GM08714 (cell line): ENCODE results near the gene R3HDM4.
A peak's percentile ranks its signal among the peaks of the same experiment; 100 is the strongest.

ENCODE experiments used
- H3K4me3 ChIP-seq: fragments of 200-500 bp; sonication (Bioruptor generic); 2 replicates; pipeline ENCODE4 v1.5.1; 2014; ENCODE audit warnings: mild to moderate bottlenecking, low read length, inconsistent platforms
- ZNF274 ChIP-seq: IDR thresholded peaks from 2 replicates; pipeline ENCODE4 v1.6.1; 2012; ENCODE audit warnings: mild to moderate bottlenecking, low read depth, low read length

R3HDM4 gene

DNA sequence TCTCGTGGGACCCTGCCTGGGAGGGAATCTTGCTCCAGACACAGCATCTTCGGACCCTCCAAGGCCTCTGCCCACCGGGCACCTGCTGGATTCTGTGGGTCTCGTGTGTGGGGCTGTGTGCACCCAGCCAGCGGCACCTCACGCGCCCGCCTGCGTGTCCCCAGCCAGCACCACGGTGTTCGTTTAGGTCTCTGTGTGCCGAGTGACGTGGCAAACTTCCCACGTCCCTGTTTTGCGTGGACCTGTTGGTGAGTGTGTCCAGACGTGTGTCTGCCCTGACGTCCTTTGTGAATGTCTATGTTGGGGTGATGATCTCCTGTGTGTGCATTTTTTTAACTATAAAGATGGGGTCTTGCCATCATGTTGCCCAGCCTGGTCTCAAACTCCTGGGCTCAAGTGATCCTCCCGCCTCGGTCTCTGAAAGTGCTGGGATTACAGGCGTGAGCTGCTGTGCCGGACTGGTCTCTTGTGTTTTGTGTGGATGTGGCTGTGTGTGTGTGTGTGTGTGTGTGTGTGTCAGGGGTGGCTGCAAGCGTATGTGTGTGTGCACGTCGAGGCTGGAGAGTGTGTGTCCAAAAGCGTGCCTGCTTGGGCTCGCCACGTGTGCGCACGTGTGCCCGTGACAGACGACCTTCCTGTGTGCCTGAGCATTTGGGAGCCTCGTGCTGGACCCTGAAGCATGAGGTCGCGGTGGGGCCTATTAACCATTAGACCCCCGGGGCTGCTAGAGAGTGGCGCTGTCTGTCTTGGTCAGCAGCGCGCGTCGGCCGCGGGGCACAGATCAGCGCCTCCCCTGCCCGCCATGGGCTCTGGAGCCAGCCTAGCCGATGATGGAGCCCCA lies 28.5 kb upstream of the R3HDM4 start:
- TF ChIP-seq ZNF274 = no peak
- no peak overlapping the region for H3K4me3 ChIP-seq

DNA sequence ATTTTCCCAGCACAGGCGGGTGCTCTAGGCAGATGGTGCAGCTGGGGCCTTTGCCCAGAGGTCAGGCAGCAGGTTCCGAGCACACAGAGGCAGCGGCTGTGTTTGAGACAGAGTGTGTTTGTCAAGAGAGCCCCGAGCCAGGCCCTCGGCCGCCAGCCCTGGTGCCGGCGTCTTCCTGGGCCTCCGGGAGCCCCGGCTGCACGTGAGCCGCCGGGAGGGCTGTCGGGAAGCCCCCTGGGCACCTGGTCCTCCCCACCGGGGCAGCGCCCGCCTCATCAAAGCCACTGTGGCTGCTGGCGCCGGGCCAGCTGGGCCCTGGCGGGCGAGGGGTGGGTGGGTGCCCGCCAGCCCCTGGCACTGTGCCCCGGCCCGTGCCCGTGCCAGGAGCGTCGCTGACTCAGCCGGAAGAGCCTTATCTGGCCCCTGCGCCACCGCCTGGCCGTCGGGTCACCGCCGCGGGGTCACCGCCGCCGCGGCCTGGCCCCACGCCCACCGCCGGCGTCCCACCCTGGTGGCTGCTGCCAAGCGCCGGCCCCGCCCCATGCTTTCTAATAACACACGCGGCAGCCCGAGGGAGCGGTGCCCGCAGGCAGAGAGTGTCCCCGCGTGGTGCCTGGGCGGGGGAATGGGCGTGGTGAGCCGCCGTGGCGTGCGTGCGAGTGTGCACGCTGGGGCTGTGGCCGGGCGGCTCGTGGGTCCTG lies 27.7 kb upstream of the R3HDM4 start:
- no peak for TF ChIP-seq ZNF274
- H3K4me3 ChIP-seq = peak overlapping the region; percentile 14; the same call in 1 of the 2 replicates

- no peak overlapping the region; the same call in 1 of the 2 replicates for H3K4me3 ChIP-seq
- TF ChIP-seq ZNF274 = no peak
Measured at GRCh38 chr19:939922-940321, 26.9 kb upstream of the R3HDM4 start.

GRCh38 chr19:939439-939838 lies 26.4 kb upstream of the R3HDM4 start:
- TF ChIP-seq ZNF274 = no peak
- no peak overlapping the region for H3K4me3 ChIP-seq

DNA sequence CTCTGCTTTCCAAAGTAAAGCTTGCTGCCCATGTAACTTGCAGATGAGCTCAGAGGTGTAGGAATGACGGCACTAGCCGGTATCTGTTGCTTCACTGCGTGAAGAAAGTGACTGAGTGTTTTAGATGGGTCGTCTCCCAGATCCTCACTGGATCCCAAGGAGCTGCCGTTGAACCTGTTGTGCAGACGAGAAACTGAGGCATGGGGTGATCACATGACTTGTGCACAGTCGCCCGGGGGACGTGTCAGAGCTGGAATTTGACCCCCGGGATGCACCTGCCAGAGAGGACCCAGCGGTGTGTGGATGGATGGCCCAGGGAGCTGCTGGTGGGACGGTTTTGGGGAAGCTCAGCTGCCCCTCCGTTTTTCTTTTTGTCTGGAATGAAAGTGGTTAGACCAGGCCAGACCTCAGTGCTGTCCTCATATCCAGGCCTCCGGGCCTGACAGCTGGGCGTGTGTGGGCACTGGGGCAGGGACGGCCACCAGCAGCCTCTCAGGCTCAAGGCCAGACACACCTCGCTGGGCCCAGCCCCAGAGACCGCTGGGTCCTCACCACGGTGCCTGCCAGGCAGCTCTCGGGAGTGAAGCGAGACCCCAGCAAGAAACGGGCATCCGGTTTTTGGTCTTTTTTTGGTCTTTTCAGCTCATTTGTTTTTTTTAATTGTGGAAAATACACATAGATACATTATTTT lies 25.4 kb upstream of the R3HDM4 start:
- H3K4me3 ChIP-seq = no peak overlapping the region
- TF ChIP-seq ZNF274 = no peak

DNA sequence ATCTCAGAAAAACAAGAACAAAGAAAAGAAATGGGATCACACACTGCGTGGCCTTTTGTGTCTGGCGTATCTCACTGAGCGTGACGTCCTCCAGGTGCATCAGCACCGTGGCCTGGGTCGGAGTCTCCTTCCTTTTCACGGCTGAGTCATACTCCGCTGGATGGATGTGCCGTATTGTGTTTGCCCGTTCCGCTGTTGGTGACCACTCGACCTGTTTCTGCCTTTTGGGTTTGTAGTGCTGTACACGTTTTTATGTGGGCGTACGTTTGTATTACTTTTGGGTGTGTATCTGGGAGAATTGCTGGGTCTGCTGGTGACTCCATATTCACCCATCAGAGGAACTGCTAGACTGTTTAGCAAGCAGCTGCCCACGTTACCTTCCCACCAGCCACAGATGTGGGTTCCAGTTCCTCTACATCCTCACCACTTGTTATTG lies 24.3 kb upstream of the R3HDM4 start:
- no peak for TF ChIP-seq ZNF274
- H3K4me3 ChIP-seq = no peak overlapping the region

- TF ChIP-seq ZNF274 = no peak
Measured at GRCh38 chr19:936175-936546, 23.1 kb upstream of the R3HDM4 start.

DNA sequence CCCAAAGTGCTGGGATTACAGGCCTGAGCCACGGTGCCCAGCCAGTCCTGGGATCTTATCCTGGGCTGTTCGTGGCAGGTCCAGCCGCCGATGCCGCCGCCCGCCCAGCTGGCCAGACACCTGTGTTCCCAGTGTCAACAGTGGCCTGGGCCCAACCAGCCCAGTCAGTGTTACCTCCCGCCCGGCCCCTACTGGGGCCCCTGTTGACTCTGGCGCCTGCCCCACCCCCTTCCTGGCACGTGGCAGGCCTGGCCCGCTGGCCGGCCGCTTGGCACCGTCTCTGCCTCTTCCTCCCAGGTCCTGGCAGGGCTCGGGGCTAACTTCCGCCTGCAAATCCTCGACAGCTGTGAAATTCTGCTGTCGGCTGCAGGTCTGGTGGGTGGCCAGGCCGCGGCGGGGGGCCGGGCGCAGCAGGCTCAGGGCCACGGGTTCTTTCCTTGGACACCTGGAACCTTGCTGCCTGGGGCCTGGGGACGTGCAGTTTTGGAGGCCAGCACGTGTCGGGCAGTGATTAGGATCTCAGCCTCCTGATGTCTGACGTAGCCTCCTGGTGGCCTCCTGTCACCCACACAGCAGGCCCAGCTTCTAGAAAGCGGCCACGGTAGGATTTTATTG lies 22.0 kb upstream of the R3HDM4 start:
- TF ChIP-seq ZNF274 = no peak
- no peak overlapping the region for H3K4me3 ChIP-seq

More at GRCh38 chr19:936175-936546, 23.1 kb upstream of the R3HDM4 start:
- no peak overlapping the region for H3K4me3 ChIP-seq

DNA sequence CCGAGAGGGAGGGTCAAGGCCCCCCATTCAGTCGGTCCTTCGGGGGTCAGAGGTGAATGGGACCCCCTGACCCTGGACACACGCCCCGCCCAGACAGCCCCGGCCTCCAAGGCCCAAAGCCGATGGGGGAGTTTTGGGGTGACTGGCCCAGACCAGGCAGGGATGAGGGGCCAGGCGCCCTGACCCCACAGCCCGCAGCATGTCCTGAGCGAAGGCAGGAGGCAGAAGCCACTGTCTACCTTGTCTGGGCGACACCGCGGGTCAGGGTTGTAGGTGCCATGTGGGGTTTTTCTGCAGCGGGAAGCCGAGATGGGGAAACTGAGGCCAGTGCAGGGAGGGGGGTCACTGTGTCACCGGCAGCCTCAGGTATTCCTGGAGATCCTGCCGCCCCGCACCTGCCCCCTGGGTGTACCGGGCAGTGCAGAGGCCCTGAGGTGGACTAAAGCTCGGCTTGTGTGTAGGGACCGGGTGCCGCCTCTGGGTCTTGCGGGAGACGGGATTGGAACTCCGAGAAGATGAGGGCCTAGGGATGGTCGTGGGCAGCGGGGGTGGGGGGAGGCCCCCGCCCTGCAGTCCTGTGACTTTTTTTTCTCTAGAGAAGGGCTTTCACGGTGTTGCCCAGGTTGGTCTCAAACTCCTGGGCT lies 21.3 kb upstream of the R3HDM4 start:
- TF ChIP-seq ZNF274 = no peak
- H3K4me3 ChIP-seq = no peak overlapping the region

DNA sequence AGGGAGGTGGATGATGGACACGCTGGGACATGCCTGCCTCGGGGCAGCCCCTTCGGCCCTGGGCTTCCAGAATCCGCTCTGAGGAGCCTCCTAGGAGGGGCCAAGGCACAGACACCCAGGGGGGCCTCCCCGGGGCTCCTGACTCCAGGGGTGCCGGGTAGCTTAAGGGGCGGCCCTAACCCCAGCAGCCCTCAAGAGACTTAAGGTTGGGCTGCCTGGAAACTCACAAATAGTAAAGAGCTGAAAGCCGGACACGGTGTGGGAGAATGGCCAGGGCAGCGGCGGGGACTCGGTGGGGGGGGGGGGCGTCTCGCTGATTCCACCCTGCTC lies 20.5 kb upstream of the R3HDM4 start:
- no peak for TF ChIP-seq ZNF274
- no peak overlapping the region; the same call in 1 of the 2 replicates for H3K4me3 ChIP-seq

GRCh38 chr19:932648-933552 lies 19.9 kb upstream of the R3HDM4 start:
- TF ChIP-seq ZNF274 = no peak
- H3K4me3 ChIP-seq = peak overlapping the region; percentile 37; the same call in 1 of the 2 replicates

DNA sequence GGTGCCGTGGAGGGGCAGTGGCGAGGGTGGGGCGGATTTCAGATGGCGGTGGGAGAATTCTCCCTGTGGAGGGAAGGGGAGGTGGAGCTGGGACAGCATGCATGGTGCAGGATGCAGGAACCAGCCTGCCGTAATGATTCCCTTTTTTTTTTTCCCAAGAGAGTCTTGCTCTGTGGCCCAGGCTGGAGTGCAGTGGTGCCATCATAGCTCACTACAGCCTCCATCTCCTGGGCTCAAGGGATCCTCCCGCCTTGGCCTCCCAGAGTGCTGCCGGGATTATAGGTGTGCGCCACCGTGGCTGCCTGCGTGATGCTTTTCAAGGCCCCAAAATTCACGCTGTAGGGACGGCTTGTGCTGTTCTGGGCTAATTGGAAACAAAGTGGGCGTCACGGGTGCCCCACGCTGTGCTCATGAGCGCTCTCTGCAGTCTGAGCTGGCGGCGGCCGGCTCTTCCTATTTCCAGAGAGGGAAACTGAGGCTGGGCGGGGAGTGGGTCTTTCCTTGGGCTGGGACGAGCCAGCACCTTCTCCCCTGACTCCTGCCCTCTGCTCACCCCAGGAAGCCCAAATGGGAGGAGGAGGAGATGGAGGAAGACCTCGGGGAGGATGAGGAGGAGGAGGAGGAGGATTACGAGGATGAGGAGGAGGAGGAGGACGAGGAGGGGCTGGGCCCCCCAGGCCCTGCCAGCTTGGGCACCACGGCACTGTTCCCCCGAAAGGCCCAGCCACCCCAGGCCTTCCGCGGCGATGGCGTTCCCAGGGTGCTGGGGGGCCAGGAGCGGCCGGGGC lies 19.0 kb upstream of the R3HDM4 start:
- H3K4me3 ChIP-seq = peak overlapping the region; percentile 37; the same call in 1 of the 2 replicates
- no peak for TF ChIP-seq ZNF274
